ENCODE data around the gene CDH4. TPM values are rescaled to one million over a fixed set of nuclear protein-coding genes. Genes with fewer than 3 reads are reported as not detected.

Gene CDH4
- total and polyA plus RNA-seq, 2 of the 13 experiments (the other 11 are each of a cell fraction or from before 2014, with no cell fraction given): not detected

DNA sequence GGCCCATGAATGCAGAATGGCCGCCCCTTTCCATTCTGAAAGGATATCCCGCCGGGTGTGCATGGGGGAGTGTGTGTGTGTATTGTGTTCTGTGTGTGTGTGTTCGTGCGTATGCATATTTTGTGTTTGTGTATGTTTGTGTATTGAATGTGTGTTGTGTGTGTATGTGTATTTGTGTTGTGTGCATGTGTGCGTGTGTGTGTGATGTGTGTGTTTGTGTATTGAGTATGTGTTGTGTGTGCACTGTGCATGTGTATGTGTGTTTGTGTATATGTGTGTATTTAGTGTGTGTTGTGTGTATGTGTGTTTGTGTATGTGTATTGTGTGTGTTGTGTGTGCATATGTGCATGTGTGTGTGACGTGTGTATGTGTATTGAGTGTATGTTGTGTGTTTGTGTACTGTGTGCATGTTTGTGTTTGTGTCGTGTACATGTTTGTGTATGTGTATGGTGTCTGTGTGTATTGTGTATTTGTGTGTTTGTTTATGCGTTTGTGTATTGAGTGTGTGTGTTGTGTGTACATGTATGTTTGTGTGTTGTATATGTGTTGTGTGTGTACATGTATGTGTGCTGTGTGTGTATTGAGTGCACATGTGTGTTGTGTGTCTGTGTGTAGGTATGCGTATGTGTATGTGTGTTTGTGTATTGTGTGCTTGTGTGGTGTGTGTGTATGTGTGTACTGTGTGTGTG, 587.3 kb downstream of the CDH4 start (continued):
- TF ChIP-seq SNAPC4 (CRISPR knock-in tag; IDR thresholded peaks at IDR 0.05) (no peak), ZNF629 (CRISPR knock-in tag; conservative IDR thresholded peaks at IDR 0.05) (no peak), ZNF879 (CRISPR knock-in tag; IDR thresholded peaks at IDR 0.05) (no peak), CREB1 (IDR thresholded peaks at IDR 0.05) (peak; percentile 84; the same call in 1 of the 2 replicates), CREB1 (CRISPR knock-in tag; IDR thresholded peaks at IDR 0.05) (no peak), ZNF260 (CRISPR knock-in tag; IDR thresholded peaks at IDR 0.05; ENCODE audit: borderline replicate concordance, low read depth) (no peak), ZSCAN22 (CRISPR knock-in tag; IDR thresholded peaks at IDR 0.05) (no peak), CHD4 (IDR thresholded peaks at IDR 0.05; ENCODE audit: borderline replicate concordance, low read length) (no peak), PLRG1 (conservative IDR thresholded peaks at IDR 0.05) (peak; percentile 95; the same call in 1 of the 2 replicates), GTF2F1 (IDR thresholded peaks at IDR 0.05; ENCODE audit: low read length) (no peak), LCORL (IDR thresholded peaks at IDR 0.05) (peak; percentile 75; the same call in 1 of the 2 replicates), LCORL (CRISPR knock-in tag; IDR thresholded peaks at IDR 0.05) (no peak), NFIB (CRISPR knock-in tag; IDR thresholded peaks at IDR 0.05; ENCODE audit: borderline replicate concordance) (no peak), ARNT2 (CRISPR knock-in tag; IDR thresholded peaks at IDR 0.05; ENCODE audit: low read depth) (no peak), MAF1 (CRISPR knock-in tag; IDR thresholded peaks at IDR 0.05; ENCODE audit: borderline replicate concordance) (no peak)
- TF ChIP-seq, protein P1, sequence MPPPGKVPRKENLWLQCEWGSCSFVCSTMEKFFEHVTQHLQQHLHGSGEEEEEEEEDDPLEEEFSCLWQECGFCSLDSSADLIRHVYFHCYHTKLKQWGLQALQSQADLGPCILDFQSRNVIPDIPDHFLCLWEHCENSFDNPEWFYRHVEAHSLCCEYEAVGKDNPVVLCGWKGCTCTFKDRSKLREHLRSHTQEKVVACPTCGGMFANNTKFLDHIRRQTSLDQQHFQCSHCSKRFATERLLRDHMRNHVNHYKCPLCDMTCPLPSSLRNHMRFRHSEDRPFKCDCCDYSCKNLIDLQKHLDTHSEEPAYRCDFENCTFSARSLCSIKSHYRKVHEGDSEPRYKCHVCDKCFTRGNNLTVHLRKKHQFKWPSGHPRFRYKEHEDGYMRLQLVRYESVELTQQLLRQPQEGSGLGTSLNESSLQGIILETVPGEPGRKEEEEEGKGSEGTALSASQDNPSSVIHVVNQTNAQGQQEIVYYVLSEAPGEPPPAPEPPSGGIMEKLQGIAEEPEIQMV (CRISPR knock-in tag; IDR thresholded peaks at IDR 0.05; ENCODE audit: low read depth): no peak

All from HepG2 (cell line).